HG03571 (cell line): ENCODE results near the gene GUK1.

Experiments
- ATAC-seq: cut with Tn5 transposase; IDR thresholded peaks from one replicate; pipeline ENCODE4 v1.9.1; 2021; ENCODE audit not compliant: unreplicated experiment

The GUK1 gene, protein sequence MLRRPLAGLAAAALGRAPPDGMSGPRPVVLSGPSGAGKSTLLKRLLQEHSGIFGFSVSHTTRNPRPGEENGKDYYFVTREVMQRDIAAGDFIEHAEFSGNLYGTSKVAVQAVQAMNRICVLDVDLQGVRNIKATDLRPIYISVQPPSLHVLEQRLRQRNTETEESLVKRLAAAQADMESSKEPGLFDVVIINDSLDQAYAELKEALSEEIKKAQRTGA

DNA sequence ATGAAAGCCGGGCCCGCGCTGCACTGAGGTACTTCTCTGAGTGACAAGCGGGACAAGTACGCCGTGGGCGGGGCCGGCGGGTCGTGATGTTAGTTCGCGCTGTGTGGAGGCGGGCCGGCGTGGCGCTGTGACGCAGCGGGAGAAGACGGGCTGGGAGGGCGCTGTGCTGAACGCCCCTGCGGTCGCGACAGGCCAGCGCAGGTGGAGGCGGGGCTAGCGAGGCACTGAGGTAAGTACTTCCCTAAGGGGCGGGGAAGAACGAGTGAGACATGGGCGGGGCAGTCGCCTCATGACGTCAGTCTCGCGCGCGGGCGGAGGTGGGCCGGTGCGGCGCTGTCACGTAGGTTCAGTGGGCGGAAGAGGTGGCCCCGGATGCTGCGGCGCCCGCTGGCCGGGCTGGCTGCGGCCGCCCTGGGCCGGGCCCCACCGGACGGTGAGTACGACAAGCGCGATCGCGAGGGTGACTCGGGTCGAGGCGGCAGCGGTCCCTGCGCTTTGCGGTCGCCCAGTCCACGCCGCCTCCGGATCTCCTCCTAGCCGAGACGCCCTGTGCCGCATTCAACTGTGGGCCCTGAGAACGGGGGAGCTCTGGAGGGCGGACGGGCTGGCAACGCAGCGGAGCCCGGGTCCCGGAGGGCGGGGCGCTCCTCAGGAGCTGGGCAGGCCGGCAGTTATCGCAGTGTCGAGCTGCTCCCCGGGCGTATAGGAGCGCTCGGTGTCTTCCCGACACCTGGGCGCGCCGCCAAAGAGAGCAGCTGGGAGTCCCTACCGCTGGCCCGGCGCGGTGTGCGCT is at the start of gene GUK1:
Gene GUK1 (plus strand): TSS at position 349 of the 793 bp plus-strand sequence. CDS start 24 bp downstream, at position 373.
- peak; percentile 86 for ATAC-seq

DNA sequence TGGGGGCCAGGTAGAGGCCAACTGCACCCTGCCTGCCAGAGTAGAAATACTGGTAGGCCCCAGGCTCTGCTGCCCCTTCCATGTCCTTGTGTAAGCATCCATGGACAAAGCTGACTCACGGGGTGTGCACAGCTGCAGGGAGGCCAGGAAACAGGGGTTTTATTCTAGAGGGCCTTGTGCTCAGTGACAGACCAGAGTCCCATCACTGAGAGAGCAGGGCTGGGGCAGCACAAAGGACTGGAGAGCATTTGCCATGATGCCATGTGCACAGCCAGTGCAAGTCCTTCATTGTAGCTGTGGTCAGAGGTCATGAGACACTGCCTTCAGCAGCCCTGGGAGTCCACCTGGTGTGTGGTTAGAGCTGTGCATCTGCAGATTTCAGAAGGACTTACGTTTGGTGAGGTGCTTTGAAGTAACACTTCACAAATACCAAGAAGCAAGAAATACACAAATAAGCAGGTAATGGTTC is 49.4 kb upstream of the GUK1 start:
- ATAC-seq: no peak

DNA sequence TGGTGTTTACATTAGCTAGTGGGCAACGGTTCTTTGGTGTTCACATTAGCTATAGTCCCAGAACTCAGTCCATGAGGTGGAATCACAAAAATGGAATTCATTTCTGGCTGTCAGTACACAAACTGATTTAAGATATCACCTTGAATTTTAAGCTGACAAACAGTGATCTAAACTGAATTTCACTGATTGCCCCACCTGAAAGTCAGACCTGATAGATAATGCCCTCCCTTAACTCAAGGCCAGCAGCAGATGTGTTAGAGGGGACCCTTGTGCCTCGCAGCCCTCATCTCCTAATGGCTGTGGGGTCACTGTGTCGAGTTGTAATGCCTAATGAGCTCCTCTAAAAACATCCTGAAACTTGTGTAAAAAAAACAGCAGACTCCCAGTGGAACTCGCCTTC is 49.0 kb upstream of the GUK1 start:
- no peak for ATAC-seq

DNA sequence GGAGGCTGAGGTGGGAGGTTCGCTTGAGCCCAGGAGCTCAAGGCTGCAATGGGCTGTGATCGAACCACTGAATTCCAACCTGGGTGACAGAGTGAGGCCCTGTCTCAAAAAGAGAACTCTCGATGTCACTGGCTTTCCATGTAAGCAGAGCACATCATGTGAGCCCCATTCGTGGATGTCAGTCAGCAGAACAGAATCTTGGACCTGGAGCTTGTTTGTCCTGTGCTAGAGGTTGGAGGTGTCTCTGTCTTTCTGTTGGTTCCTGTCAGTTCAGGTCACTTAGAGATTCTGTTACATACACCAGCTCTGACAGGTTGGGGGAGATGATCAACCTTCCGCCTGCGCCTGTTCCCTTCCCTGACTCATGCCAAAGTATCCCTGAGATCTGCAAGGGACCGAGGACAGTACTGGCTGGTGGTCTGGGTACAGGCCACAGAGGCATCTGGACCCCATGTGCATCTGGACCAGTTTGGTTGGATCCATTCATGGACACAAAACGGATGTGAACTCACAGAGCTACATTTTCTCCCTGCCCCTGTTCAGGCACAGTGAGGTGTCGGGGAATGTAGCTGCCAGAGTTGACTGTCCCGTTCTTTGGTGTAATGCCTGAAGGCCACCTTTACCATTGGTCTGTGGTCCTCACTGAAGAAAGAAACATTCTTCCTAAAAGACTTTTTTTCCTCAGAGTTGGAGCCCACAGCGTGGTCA is 47.6 kb upstream of the GUK1 start:
- no peak for ATAC-seq

DNA sequence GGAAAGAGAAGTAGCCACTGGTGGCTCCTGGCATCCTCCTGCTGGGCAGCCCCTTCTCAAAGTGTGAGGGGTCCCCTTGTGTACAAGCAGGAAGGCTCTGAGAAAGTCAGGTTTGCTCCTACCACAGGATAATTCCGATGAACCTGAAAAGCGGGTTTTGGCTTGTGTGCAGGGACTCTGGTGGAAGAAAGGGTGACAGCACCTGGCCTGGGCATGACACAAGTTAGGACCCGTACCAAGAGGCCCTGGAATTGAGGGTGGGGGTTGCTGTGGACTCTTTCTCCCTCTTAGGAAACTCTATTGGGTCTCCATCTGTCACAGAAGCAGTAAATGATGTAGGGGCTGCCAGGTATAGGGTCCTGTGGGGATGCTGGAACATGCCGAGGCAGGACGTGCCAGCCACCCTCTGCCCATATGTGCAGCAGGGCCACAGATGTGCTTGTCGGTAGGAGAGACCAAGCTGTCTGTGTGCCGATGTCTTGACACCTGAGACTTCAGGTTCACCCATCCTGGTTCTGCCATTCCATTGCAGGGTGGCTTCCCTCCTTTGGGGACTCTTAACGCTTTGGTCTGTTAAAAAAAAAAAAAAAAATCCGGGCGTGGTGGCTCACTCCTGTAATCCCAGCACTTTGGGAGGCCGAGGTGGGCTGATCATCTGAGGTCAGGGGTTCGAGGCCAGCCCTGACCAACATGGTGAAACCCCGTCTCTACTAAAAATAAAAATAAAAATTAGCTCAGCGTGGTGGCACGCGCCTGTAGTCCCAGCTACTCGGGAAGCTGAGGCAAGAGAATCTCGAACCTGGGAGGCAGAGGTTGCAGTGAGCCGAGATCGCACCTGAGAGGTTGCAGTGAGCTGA is 46.8 kb upstream of the GUK1 start:
- ATAC-seq: no peak

DNA sequence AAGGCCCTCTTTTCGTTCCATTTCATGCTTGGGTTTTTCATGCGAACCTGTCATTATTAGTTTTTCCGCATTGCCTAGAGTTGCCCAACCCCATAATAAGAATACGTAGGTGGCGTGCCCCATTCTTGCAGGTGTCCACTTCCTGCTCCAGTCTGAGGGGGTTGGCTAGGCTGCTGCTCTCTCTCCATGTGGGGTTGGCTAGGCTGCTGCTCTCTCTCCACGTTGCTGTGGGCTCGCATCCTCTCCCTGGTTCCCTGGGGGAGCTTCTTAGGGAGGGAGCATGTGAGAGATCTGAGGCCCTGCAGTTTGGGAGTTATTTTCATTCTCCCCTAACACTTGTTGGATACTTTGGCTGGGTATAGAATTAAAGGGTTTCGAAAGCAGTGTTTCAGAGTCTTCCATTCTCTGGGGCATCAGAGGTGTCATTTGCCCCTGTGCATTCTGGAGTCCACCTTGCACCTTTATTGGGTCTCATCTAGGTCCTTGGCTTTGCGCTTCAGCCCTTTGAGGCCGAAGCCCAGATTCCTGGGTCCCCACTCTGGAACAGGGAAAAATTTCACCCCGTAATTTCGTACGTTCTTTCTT is 45.6 kb upstream of the GUK1 start:
- ATAC-seq: no peak

DNA sequence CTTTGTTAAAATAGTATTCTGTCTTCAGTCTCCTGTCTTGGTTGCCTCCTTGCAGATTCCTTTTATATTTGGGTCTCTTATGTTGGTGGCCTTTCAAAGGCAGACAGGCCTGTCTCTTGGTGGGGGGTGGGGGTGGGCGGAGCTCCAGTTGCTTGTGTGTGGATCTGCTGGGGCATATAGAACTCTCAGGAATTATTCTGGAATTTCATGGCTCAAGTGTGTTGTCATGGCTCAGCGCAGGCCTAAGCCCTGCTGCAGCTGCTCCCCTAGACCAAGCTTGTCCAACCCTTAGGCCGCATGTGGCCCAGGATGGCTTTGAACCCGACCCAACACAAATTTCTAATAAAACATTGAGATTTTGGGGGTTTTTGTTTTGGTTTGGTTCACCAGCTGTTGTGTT is 44.9 kb upstream of the GUK1 start:
- no peak for ATAC-seq

DNA sequence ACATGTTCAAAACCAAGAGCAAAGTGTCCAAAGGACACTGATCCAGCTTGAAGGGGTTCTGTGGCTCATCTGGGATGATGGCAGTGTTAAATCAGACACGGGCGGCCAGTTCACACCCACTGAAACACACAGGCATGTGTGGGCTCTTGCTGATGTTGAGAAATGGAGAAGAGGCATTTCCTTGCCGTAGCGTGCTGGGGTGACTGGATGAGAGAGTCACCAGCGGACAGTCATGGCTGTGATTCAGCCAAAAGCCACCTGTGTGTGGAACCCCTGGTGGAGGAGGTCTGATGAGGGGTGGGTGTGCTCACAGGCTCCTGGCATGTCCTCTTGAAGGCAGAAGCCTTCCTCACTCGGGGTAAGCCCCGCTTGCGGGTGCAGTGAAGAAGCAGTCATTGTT is 44.1 kb upstream of the GUK1 start:
- ATAC-seq: no peak

DNA sequence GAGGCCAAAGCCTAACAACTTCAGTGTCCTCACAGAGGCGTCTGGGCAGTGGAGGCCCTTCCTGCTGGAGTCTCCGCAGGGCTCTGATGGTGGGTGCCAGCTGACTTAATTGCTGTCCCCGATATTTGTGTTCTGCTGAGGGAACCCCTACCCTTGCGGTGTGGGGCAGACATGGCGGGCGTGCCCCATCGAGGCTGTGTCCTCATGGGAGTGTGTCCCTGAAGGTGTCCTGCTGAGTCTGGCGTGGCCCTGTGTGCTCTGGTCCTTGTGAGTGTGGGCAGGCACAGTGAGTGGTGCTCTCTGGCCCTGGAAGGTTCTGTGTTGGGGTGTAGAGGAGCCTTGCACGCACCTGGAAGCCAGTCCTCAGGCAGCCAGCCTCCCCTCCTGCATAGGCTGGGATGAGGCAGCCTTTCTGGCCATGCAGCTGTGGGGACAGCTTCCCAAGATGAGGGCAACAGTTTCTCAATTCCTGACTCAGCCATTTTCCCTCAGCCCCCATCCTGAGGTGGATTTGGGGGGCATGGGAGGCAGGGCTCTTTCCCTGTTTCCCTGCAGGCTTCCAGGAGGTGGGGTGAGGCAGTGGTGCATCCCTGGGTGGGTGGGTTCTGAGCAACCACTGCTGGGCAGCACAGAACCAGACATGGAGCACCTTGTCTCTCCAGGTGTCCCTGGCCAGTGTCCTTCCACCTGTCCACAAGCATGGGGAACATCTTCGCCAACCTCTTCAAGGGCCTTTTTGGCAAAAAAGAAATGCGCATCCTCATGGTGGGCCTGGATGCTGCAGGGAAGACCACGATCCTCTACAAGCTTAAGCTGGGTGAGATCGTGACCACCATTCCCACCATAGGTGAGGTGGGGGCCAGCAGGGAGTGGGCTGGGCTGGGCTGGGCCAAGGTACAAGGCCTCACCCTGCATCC is 43.4 kb upstream of the GUK1 start:
- no peak for ATAC-seq

DNA sequence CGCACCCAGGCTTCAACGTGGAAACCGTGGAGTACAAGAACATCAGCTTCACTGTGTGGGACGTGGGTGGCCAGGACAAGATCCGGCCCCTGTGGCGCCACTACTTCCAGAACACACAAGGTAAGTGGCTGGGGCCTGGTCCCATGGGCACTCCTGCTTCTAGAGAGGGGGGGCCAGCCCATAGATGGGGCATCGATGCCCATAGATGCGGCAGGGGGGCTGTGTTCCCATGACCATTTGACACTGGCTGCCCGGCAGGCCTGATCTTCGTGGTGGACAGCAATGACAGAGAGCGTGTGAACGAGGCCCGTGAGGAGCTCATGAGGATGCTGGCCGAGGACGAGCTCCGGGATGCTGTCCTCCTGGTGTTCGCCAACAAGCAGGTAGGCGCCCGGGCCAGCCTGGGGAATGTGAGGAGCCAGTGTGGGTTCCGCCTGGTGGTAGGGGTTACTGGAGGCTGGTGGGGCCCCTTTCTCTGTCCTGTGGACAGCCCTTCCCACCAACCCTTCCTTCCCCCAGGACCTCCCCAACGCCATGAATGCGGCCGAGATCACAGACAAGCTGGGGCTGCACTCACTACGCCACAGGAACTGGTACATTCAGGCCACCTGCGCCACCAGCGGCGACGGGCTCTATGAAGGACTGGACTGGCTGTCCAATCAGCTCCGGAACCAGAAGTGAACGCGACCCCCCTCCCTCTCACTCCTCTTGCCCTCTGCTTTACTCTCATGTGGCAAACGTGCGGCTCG is 42.6 kb upstream of the GUK1 start:
- no peak for ATAC-seq

DNA sequence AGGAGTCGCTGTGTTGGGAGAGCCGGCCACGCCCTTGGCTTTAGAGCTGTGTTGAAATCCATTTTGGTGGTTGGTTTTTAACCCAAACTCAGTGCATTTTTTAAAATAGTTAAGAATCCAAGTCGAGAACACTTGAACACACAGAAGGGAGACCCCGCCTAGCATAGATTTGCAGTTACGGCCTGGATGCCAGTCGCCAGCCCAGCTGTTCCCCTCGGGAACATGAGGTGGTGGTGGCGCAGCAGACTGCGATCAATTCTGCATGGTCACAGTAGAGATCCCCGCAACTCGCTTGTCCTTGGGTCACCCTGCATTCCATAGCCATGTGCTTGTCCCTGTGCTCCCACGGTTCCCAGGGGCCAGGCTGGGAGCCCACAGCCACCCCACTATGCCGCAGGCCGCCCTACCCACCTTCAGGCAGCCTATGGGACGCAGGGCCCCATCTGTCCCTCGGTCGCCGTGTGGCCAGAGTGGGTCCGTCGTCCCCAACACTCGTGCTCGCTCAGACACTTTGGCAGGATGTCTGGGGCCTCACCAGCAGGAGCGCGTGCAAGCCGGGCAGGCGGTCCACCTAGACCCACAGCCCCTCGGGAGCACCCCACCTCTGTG is 41.7 kb upstream of the GUK1 start:
- ATAC-seq: no peak

DNA sequence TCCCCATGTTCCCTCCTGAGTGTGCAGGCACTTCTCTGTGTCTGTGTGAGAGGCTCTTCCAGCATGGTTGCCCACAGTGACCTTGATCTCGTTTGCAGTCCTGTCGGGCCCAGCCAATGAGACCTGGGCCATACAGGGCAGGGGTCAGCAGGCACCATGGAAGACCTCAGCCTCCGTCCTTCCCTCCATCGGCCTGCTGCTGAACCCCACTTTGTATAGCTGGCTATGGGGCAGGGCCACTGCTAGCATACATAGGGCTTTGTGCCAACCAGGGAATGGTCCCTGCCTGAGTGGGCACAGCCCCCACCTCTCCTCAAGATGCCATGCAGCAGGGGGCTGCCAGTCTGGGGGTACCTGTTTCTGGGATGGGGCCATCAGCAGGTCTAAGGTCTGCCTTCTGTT is 40.7 kb upstream of the GUK1 start:
- ATAC-seq: no peak

DNA sequence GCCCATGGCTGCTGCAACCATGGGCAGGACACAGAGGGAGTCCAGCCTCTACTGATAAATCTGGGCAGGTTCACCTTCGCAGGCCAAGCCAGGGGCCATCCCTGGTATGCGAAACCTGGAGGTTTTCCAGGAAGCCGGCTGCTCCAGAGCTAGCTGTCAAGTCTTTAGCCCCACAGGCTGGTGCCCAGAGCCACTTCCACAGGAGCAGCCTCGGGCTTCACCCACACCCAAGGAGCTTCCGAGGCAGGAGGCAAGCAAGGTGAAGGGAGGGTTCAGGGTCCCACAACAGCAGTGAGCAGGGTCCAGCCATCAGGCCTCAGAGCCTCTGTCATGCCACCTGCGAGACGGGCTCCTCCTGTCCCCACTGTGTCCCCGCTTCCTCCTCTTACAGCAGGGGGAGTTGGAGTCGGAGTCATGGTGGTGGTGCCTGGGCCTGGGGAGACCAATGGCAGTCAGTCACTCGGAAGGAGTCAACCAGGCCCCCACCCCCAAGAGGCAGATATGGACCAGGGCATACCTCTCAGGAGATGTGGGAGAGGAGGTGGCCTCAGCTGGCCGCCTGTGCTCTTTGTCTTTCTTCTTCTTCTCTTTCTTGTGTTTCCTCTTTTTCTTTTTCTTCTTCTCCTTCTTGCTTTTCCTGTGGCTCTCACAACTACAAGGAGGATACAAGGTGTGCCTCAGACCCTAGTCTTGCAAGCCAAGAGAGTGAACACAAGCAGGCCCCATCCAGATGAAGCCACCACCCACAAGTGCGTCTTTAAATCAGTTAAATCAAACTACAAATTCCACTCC is 39.1 kb upstream of the GUK1 start:
- no peak for ATAC-seq

DNA sequence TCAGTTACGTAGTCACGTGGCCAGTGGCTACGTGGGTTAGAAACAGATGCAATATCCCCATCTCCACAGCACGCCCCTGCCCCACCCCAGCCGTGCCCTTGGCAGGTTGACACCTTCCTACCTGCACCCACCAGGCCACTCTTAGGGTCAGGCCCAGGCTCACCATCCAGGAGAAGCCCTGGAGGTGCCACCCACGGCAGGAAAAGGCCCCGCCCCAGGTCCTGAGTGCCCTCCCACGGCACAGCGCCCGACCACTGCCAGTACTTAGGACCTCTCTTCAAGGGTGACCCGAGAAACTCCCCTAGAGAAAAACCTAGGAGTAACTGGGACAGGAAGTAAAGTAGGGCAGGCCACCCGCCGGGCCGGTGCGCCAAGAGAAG is 38.5 kb upstream of the GUK1 start:
- no peak for ATAC-seq

DNA sequence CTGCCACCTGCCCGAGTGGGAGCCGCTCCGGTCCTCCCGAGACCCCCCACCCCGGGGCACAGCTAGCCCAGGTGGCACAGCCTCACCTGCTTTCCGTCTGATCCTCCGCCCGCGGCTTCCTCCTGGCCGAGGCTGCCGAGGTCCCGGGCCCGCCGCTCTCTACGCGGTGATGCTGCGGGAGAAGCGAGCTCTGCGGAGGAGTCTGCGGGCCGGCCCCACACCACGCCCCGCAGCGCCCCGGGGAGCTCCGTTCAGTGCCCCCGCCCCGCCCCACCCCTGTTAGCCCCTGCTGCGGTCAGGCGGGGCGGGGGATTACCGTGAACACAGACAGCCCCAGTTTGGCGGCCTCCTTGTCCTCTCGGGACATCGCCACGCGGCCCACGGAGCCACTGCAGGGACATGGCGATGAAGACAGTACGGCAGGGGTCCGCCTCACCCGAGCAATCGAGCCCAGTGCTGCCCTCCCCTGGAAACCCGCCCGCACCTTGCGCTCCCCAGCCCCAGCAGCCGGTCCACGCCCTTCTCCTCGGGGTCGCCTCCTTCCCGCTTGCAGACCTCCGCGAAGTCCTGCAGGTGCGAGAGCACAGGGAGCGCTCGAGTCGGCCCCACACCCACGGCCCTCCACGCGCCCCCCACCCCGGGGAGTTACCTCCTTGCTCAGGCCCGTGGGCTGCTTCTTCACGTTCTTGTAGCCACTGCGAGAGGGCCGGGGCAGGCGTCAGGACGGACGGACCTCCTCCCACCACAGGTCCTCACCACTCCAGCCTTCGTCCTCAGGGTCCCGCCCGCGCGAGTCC is 37.9 kb upstream of the GUK1 start:
- ATAC-seq: peak; percentile 17

DNA sequence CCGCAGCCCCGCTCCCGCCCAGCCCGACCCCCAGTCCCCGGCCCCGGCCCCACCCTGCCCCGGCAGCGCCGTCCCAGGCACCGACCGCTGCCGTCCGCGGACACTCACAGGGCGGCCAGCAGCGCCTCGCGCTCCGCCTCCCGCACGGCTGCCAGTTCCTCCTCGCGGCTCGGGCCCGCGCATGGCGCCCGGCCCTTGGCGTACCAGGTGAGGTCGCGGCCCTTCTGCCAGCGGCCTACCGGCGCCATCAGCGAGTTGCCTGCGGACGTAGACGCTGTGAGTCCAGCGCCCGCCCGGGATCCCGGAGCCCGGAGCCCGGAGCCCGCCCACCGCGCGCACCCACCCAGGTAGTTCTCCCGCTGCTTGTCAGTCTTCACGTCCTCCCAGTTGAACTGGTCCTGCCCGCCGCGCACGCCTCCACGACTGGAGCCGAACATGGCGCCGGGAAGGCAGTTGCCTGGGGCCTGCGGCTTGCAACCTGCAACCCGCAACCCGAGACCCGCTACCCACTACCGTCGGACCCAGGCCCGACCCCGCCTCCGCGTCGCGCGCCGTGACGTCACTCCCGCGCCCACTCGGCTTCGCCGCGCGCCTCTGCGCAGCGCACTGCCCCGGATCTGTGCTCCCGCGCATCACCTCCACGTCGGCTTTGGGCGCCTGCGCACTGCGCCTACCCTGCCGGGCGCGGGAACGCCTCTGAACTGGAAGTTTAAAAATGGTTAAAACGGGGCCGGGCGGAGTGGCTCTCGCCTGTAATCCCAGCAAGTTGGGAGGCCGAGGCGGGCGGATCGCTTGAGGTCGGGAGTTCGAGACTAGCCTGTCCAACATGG is 37.1 kb upstream of the GUK1 start, which contains the start of gene C1orf35:
Gene C1orf35 (minus strand): TSS at position 535 of the 830 bp plus-strand sequence. CDS start 98 bp downstream, at position 437.
- peak; percentile 64 for ATAC-seq
